Panc1 (cell line): ENCODE measurements around the gene GANC. TPM values are rescaled to one million over a fixed set of nuclear protein-coding genes. Genes with fewer than 3 reads are reported as not detected.

ENCODE experiments used
- ATAC-seq: fragments of 200-7000 bp; cut with Tn5 transposase; 2 replicates; pipeline ENCODE4 v1.9.1; 2020; ENCODE audit warnings: mild to moderate bottlenecking, moderate library complexity
- BruUV-seq: library from RNA; stranded (reverse); fragments of 400-500 nt; replicated peaks from 2 replicates; lab custom pipeline; 2021; lab: Mats Ljungman, UMichigan
- CTCF ChIA-PET: fragments of 300-600 bp; sonication (Branson Sonifier 250); formaldehyde crosslinking; loops from one replicate; lab custom pipeline; 2022; ENCODE audit warnings: antibody characterized with exemption; lab: Charles Lee
- POLR2A ChIA-PET: fragments of 300-600 bp; sonication (Branson Sonifier 250); formaldehyde crosslinking; loops from one replicate; lab custom pipeline; 2022; ENCODE audit warnings: antibody characterized with exemption; lab: Charles Lee
- DNase-seq: peaks from one replicate; pipeline ENCODE4 v3.0.0-alpha.2; 2010; ENCODE audit warnings: low read depth, low spot score
- H3K27ac ChIP-seq: 2 replicates; pipeline ENCODE4 v1.5.1; 2011; ENCODE audit warnings: mild to moderate bottlenecking, low read length, inconsistent platforms
- H3K27me3 ChIP-seq: fragments of 200-500 bp; sonication (Bioruptor generic); 2 replicates; pipeline ENCODE4 v1.6.0; 2014; ENCODE audit warnings: low read length, inconsistent platforms; ENCODE audit not compliant: control insufficient read depth, insufficient read depth
- H3K36me3 ChIP-seq: fragments of 200-500 bp; sonication (Bioruptor generic); 2 replicates; pipeline ENCODE4 v1.5.1; 2014; ENCODE audit warnings: inconsistent platforms, mild to moderate bottlenecking, low read length, moderate library complexity; ENCODE audit not compliant: control insufficient read depth, insufficient read depth
- H3K4me1 ChIP-seq: 2 replicates; pipeline ENCODE4 v1.5.1; 2011; ENCODE audit warnings: inconsistent platforms, mild to moderate bottlenecking, low read length, moderate library complexity; ENCODE audit not compliant: control insufficient read depth, insufficient read depth
- H3K4me3 ChIP-seq, 2 experiments: 2 replicates each; pipeline ENCODE4 v1.5.1; 2011 to 2012; ENCODE audit warnings: low read depth in 2 of 2, low read length in 2 of 2, mild to moderate bottlenecking in 2 of 2, inconsistent platforms in 1 of 2, moderate library complexity in 1 of 2
- H3K9me3 ChIP-seq: fragments of 200-500 bp; sonication (Bioruptor generic); 2 replicates; pipeline ENCODE4 v1.5.1; 2014; ENCODE audit warnings: low read depth, mild to moderate bottlenecking, inconsistent platforms, low read length, moderate library complexity; ENCODE audit not compliant: control insufficient read depth, insufficient read depth
- CTCF ChIP-seq: fragments of 450-650 bp; IDR thresholded peaks from 2 replicates; pipeline ENCODE4 v1.5.1; 2017; ENCODE audit warnings: mild to moderate bottlenecking
- POLR2AphosphoS5 ChIP-seq: IDR thresholded peaks from 2 replicates; pipeline ENCODE4 v1.6.1; 2012; ENCODE audit warnings: mild to moderate bottlenecking, low read depth, low read length, moderate library complexity
- REST ChIP-seq, 2 experiments: IDR thresholded peaks; 2 replicates each; pipeline ENCODE4 v1.6.1; 2011 to 2012; ENCODE audit warnings: low read depth in 2 of 2, control low read depth in 1 of 2, low read length in 1 of 2, mild to moderate bottlenecking in 1 of 2, moderate library complexity in 1 of 2; ENCODE audit not compliant: insufficient read depth in 1 of 2
- SIN3A ChIP-seq: IDR thresholded peaks from 2 replicates; pipeline ENCODE4 v1.6.1; 2012; ENCODE audit warnings: low read depth, mild to moderate bottlenecking, low read length, moderate library complexity, borderline replicate concordance; ENCODE audit not compliant: insufficient read depth
- TCF7L2 ChIP-seq: IDR thresholded peaks from 2 replicates; pipeline ENCODE4 v1.6.1; 2011; ENCODE audit warnings: mild to moderate bottlenecking, low read depth, low read length, inconsistent platforms
- in situ Hi-C: cut with HindIII; loops from 2 replicates; pipeline ENCODE4 v1.10.0; 2016; ENCODE audit warnings: low sequenced_read_pairs, low pct_unique_long_range_greater_than_20kb
- intact Hi-C: fragments of 100-400 bp; cut with micrococcal nuclease; formaldehyde crosslinking; loops from one replicate; pipeline ENCODE4 v1.10.0; 2022; ENCODE audit not compliant: unreplicated experiment
- total RNA-seq: library from RNA; stranded (reverse); gene quantifications from one replicate; pipeline ENCODE4 v1.2.1, GENCODE V29; 2021; ENCODE audit not compliant: unreplicated experiment

The GANC gene
- total RNA-seq, 1 experiment from 2014 or later: 21.1 TPM

- TF ChIP-seq TCF7L2: no peak
- TF ChIP-seq REST (IDR thresholded peaks at IDR 0.05; ENCODE audit: insufficient read depth in 1 of 2, low read depth in 2 of 2, low read length in 1 of 2): no peak
- no peak for TF ChIP-seq SIN3A
- no peak for TF ChIP-seq CTCF
- TF ChIP-seq POLR2AphosphoS5: no peak
- Histone ChIP-seq H3K4me1 (no peaks in the 10 kb centered on the region), H3K36me3 (no peaks in the 10 kb centered on the region), H3K9me3 (peaks cover 5% of the 10 kb centered on the region; the same call in 1 of the 2 replicates), H3K4me3 (no peak overlapping the region), H3K27ac (no peak overlapping the region), H3K27me3 (no peaks in the 10 kb centered on the region)
- ATAC-seq (no peak), DNase-seq (no peak)
- ChIA-PET POLR2A (no interaction called here), CTCF (no interaction called here)
- intact Hi-C loops (no loop called here), in situ Hi-C loops (no loop called here)
- no TSS peak for BruUV-seq
Observed at GRCh38 chr15:42373274-42373673, 100.3 kb downstream of the GANC start.

- Histone ChIP-seq H3K9me3 (peaks cover 5% of the 10 kb centered on the region; the same call in 1 of the 2 replicates), H3K36me3 (no peaks in the 10 kb centered on the region), H3K27me3 (no peaks in the 10 kb centered on the region), H3K4me1 (no peaks in the 10 kb centered on the region), H3K27ac (no peak overlapping the region), H3K4me3 (no peak overlapping the region)
- no TSS peak for BruUV-seq
- ChIA-PET POLR2A (no interaction called here), CTCF (interaction anchor here (0.7 kb wide), 1 partner anchor 11 kb away, joined by 3 read pairs; no protein-coding TSS in a partner anchor)
- intact Hi-C loops (no loop called here), in situ Hi-C loops (no loop called here)
- no peak for TF ChIP-seq CTCF
- no peak for TF ChIP-seq TCF7L2
- no peak for TF ChIP-seq REST (IDR thresholded peaks at IDR 0.05; ENCODE audit: insufficient read depth in 1 of 2, low read depth in 2 of 2, low read length in 1 of 2)
- TF ChIP-seq SIN3A: no peak
- TF ChIP-seq POLR2AphosphoS5: no peak
- ATAC-seq (peak; percentile 48; the same call in 1 of the 2 replicates), DNase-seq (no peak)
Observed at GRCh38 chr15:42373936-42374335, 100.9 kb downstream of the GANC start.
